ENCODE data around the gene CPHXL2. TPM values are rescaled to one million over a fixed set of nuclear protein-coding genes. Genes with fewer than 3 reads are reported as not detected.

Gene CPHXL2
- total and polyA plus RNA-seq, 4 donors, result not detected

DNA sequence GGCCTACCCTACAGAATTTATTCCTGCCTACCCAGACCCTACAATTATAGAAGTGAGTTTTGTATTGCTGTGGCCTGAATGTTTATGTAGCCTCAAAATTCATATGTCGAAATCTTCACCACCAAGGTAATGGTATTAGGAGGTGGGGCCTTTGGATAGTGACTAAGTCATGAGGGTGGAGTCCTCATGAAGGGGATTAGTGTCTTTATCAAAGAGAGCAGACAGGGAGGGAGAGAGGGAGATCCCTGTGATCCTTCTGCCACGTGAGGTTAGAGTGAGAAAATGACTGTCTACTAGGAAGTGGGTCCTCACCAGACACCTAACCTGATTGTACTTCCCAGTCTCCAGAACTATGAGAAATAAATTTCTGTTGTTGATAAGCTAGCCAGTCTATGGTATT, 25.4 kb upstream of the CPHXL2 start:
- H3K4me1 ChIP-seq (ENCODE audit: control insufficient read depth in 4 of 4, insufficient read depth in 4 of 4, low read length in 3 of 4), result no peaks in the 10 kb centered on the region
- no peak overlapping the region for H3K9ac ChIP-seq (ENCODE audit: low read depth in 1 of 2, low read length in 2 of 2)
- no peaks in the 10 kb centered on the region for H3K27me3 ChIP-seq (ENCODE audit: control insufficient read depth in 4 of 4, insufficient read depth in 4 of 4, low read length in 3 of 4)
- H3K9me3 ChIP-seq (ENCODE audit: control insufficient read depth in 4 of 4, low read length in 3 of 4), result no peaks in the 10 kb centered on the region
- no peak overlapping the region for H3K4me3 ChIP-seq (ENCODE audit: low read depth in 1 of 3, low read length in 3 of 3)
- WGBS, result 81% methylated on average over 2 of the region's 2 CpGs
- no peak for DNase-seq (ENCODE audit: low spot score)
- TF ChIP-seq HNF4A (conservative IDR thresholded peaks at IDR 0.05) (no peak), FOXA1 (IDR thresholded peaks at IDR 0.05) (no peak), GABPA (IDR thresholded peaks at IDR 0.05 in 1 of 2, conservative IDR thresholded peaks at IDR 0.05 in 1 of 2) (no peak), RXRA (IDR thresholded peaks at IDR 0.05) (no peak), SP1 (IDR thresholded peaks at IDR 0.05) (no peak)
- TF ChIP-seq, protein P1, sequence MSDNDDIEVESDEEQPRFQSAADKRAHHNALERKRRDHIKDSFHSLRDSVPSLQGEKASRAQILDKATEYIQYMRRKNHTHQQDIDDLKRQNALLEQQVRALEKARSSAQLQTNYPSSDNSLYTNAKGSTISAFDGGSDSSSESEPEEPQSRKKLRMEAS (IDR thresholded peaks at IDR 0.05), result no peak
- TF ChIP-seq, protein P2, sequence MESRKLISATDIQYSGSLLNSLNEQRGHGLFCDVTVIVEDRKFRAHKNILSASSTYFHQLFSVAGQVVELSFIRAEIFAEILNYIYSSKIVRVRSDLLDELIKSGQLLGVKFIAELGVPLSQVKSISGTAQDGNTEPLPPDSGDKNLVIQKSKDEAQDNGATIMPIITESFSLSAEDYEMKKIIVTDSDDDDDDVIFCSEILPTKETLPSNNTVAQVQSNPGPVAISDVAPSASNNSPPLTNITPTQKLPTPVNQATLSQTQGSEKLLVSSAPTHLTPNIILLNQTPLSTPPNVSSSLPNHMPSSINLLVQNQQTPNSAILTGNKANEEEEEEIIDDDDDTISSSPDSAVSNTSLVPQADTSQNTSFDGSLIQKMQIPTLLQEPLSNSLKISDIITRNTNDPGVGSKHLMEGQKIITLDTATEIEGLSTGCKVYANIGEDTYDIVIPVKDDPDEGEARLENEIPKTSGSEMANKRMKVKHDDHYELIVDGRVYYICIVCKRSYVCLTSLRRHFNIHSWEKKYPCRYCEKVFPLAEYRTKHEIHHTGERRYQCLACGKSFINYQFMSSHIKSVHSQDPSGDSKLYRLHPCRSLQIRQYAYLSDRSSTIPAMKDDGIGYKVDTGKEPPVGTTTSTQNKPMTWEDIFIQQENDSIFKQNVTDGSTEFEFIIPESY (IDR thresholded peaks at IDR 0.05), result no peak
- TF ChIP-seq, protein P3, sequence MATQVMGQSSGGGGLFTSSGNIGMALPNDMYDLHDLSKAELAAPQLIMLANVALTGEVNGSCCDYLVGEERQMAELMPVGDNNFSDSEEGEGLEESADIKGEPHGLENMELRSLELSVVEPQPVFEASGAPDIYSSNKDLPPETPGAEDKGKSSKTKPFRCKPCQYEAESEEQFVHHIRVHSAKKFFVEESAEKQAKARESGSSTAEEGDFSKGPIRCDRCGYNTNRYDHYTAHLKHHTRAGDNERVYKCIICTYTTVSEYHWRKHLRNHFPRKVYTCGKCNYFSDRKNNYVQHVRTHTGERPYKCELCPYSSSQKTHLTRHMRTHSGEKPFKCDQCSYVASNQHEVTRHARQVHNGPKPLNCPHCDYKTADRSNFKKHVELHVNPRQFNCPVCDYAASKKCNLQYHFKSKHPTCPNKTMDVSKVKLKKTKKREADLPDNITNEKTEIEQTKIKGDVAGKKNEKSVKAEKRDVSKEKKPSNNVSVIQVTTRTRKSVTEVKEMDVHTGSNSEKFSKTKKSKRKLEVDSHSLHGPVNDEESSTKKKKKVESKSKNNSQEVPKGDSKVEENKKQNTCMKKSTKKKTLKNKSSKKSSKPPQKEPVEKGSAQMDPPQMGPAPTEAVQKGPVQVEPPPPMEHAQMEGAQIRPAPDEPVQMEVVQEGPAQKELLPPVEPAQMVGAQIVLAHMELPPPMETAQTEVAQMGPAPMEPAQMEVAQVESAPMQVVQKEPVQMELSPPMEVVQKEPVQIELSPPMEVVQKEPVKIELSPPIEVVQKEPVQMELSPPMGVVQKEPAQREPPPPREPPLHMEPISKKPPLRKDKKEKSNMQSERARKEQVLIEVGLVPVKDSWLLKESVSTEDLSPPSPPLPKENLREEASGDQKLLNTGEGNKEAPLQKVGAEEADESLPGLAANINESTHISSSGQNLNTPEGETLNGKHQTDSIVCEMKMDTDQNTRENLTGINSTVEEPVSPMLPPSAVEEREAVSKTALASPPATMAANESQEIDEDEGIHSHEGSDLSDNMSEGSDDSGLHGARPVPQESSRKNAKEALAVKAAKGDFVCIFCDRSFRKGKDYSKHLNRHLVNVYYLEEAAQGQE (IDR thresholded peaks at IDR 0.05), result no peak
- TF ChIP-seq, protein P4, sequence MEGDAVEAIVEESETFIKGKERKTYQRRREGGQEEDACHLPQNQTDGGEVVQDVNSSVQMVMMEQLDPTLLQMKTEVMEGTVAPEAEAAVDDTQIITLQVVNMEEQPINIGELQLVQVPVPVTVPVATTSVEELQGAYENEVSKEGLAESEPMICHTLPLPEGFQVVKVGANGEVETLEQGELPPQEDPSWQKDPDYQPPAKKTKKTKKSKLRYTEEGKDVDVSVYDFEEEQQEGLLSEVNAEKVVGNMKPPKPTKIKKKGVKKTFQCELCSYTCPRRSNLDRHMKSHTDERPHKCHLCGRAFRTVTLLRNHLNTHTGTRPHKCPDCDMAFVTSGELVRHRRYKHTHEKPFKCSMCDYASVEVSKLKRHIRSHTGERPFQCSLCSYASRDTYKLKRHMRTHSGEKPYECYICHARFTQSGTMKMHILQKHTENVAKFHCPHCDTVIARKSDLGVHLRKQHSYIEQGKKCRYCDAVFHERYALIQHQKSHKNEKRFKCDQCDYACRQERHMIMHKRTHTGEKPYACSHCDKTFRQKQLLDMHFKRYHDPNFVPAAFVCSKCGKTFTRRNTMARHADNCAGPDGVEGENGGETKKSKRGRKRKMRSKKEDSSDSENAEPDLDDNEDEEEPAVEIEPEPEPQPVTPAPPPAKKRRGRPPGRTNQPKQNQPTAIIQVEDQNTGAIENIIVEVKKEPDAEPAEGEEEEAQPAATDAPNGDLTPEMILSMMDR (IDR thresholded peaks at IDR 0.05; ENCODE audit: low read depth, low read length, missing input control), result no peak
- no peaks in the 10 kb centered on the region for H3K36me3 ChIP-seq (ENCODE audit: control insufficient read depth in 4 of 4, insufficient read depth in 3 of 4, low read depth in 1 of 4, low read length in 3 of 4)
- no peak overlapping the region for H3K27ac ChIP-seq (ENCODE audit: low read depth in 1 of 2, low read length in 2 of 2)

DNA sequence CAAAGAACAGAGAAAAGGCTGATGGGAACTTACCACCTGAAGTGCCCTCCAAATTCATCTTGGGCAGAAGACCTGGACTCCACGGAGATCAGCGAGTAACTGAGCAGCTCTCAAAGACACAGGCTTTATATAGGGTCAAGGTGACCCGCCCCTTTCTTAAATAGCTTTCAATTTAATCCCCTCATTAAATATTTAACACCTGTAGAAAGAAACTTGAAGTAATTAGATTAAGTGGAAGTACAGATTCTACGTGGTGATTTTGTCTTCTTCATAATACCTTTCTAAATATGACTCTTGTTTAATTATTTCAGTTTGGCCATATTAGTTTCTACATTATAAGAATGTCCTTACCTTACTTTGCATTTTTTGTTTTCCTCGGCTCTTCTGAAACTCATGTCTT, 24.6 kb upstream of the CPHXL2 start, which contains the start of gene DUXB:
Gene DUXB (minus strand): TSS at position 101 of the 400 bp plus-strand sequence. CDS start 43 bp downstream, at position 58.
- Histone ChIP-seq H3K27me3 (ENCODE audit: control insufficient read depth in 4 of 4, insufficient read depth in 4 of 4, low read length in 3 of 4) (no peaks in the 10 kb centered on the region), H3K9me3 (ENCODE audit: control insufficient read depth in 4 of 4, low read length in 3 of 4) (no peaks in the 10 kb centered on the region), H3K9ac (ENCODE audit: low read depth in 1 of 2, low read length in 2 of 2) (no peak within 1 kb of the TSS), H3K36me3 (ENCODE audit: control insufficient read depth in 4 of 4, insufficient read depth in 3 of 4, low read depth in 1 of 4, low read length in 3 of 4) (no peaks in the 10 kb centered on the region), H3K27ac (ENCODE audit: low read depth in 1 of 2, low read length in 2 of 2) (no peak within 1 kb of the TSS), H3K4me1 (ENCODE audit: control insufficient read depth in 4 of 4, insufficient read depth in 4 of 4, low read length in 3 of 4) (no peaks in the 10 kb centered on the region), H3K4me3 (ENCODE audit: low read depth in 1 of 3, low read length in 3 of 3) (no peak within 1 kb of the TSS)
- 89% methylated on average over 5 of the region's 5 CpGs for WGBS
- DNase-seq (ENCODE audit: low spot score), result no peak
- TF ChIP-seq, protein P1 (IDR thresholded peaks at IDR 0.05), result no peak
- no peak for TF ChIP-seq HNF4G (IDR thresholded peaks at IDR 0.05)
- TF ChIP-seq, protein P5, sequence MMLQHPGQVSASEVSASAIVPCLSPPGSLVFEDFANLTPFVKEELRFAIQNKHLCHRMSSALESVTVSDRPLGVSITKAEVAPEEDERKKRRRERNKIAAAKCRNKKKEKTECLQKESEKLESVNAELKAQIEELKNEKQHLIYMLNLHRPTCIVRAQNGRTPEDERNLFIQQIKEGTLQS (IDR thresholded peaks at IDR 0.05), result no peak
- no peak for TF ChIP-seq SP1 (IDR thresholded peaks at IDR 0.05)
- TF ChIP-seq, protein P4 (IDR thresholded peaks at IDR 0.05; ENCODE audit: low read depth, low read length, missing input control), result no peak
- TF ChIP-seq GABPA (IDR thresholded peaks at IDR 0.05 in 1 of 2, conservative IDR thresholded peaks at IDR 0.05 in 1 of 2), result no peak
- TF ChIP-seq, protein P3 (IDR thresholded peaks at IDR 0.05), result no peak
- TF ChIP-seq RAD21 (IDR thresholded peaks at IDR 0.05), result no peak
- TF ChIP-seq HNF4A (conservative IDR thresholded peaks at IDR 0.05), result no peak
- TF ChIP-seq YY1 (IDR thresholded peaks at IDR 0.05), result no peak
- TF ChIP-seq TAF1 (conservative IDR thresholded peaks at IDR 0.05), result no peak
- TF ChIP-seq RXRA (IDR thresholded peaks at IDR 0.05), result no peak
